ENCODE results near the gene KLHL26. TPM values are rescaled to one million over a fixed set of nuclear protein-coding genes. Genes with fewer than 3 reads are reported as not detected.
A peak's percentile ranks its signal among the peaks of the same experiment; 100 is the strongest.

The KLHL26 gene
- total RNA-seq, 1 experiment from 2014 or later = 10.7 TPM

- Histone ChIP-seq H4K8ac (replicated peaks; ENCODE audit: insufficient read length, low read depth, low read length) (no peak overlapping the region), H2BK120ac (ENCODE audit: low read depth, low read length, poor library complexity, severe bottlenecking) (no peak overlapping the region), H2BK12ac (ENCODE audit: insufficient read length, low read depth, low read length) (no peak overlapping the region), H3K27ac (ENCODE audit: insufficient read length, low read depth, low read length) (no peak overlapping the region), H4K20me1 (ENCODE audit: control insufficient read depth, insufficient read depth, insufficient read length) (no peaks in the 10 kb centered on the region), H2BK15ac (ENCODE audit: low read depth, low read length) (no peak overlapping the region), H3K4me1 (ENCODE audit: insufficient read depth, low read length) (no peaks in the 10 kb centered on the region), H3K23me2 (ENCODE audit: insufficient read length, low read depth, low read length, poor library complexity, severe bottlenecking) (peaks cover 4% of the 10 kb centered on the region), H3K79me2 (ENCODE audit: insufficient read depth, low read length) (peaks cover 4% of the 10 kb centered on the region; the same call in 1 of the 2 replicates), H4K91ac (ENCODE audit: insufficient read length, low read depth, low read length) (no peak overlapping the region), H2AK5ac (ENCODE audit: insufficient read length, low read length) (no peak overlapping the region), H4K5ac (ENCODE audit: insufficient read length, low read depth, low read length) (no peak overlapping the region), H3K23ac (ENCODE audit: insufficient read length, low read depth, low read length) (no peak overlapping the region), H3K9me3 (ENCODE audit: control insufficient read depth, low read depth, low read length) (no peaks in the 10 kb centered on the region), H3T11ph (ENCODE audit: low read length) (no peak overlapping the region), H3K27me3 (ENCODE audit: insufficient read depth, low read length) (no peaks in the 10 kb centered on the region), H2BK20ac (ENCODE audit: low read depth, low read length, poor library complexity, severe bottlenecking) (no peak overlapping the region), H3K18ac (ENCODE audit: insufficient read length, low read depth, low read length) (no peak overlapping the region), H3K4me2 (ENCODE audit: insufficient read depth, insufficient read length, low read length) (no peak overlapping the region), H3K79me1 (ENCODE audit: insufficient read depth, low read depth, low read length, poor library complexity, severe bottlenecking) (no peaks in the 10 kb centered on the region), H3K56ac (ENCODE audit: insufficient read length, low read depth, low read length) (no peak overlapping the region), H3K4ac (ENCODE audit: low read depth, low read length) (no peak overlapping the region), H2AFZ (ENCODE audit: low read length) (no peak overlapping the region), H2BK5ac (ENCODE audit: insufficient read length, low read length) (no peak overlapping the region), H3K14ac (ENCODE audit: insufficient read depth, low read length) (no peak overlapping the region), H3K9ac (ENCODE audit: extremely low read depth, insufficient read length, low read length) (no peak overlapping the region)
- H3K4me1 Mint-ChIP-seq = peaks cover 14 to 19% of the 10 kb centered on the region in 2 experiments
- no peak for DNase-seq
- no peak for TF ChIP-seq CTCF (conservative IDR thresholded peaks at IDR 0.05)
- H3K4me3 Mint-ChIP-seq = no peak overlapping the region; a peak in 1 of 5 replicates
- H3K9me3 Mint-ChIP-seq = no peaks in the 10 kb centered on the region
- H3K27me3 Mint-ChIP-seq (ENCODE audit: low read depth) = peaks cover 19% of the 10 kb centered on the region
- H3K36me3 Mint-ChIP-seq (ENCODE audit: insufficient read depth in 1 of 3, low read depth in 3 of 3) = no peaks in the 10 kb centered on the region
- no CpG with 5 or more reads among the region's 12 CpGs for whole genome bisulfite sequencing (ENCODE audit: extremely low coverage, insufficient read length, low lambda C conversion rate)
- H3K27ac Mint-ChIP-seq = peak overlapping the region in 1 of 3 experiments; percentile 23; a peak in 2 of 7 replicates
Measured at GRCh38 chr19:18696023-18696422, 59.2 kb downstream of the KLHL26 start.

Measured in H9 (cell line).